A673 (cell line): Measurements from ENCODE around the gene ZNF367.

Experiments
- CTCF ChIP-seq: fragments of 300-800, 200-600 bp; sonication (generic); conservative IDR thresholded peaks from 2 replicates; pipeline ENCODE4 v1.5.1; 2017; ENCODE audit warnings: low read depth, mild to moderate bottlenecking, antibody characterized with exemption, low read length, moderate library complexity, mixed read lengths
- EZH2 ChIP-seq: fragments of 200-600 bp; sonication (generic); IDR thresholded peaks from 2 replicates; pipeline ENCODE4 v1.6.1; 2017; ENCODE audit warnings: borderline replicate concordance, low read depth, mild to moderate bottlenecking, mixed read lengths, antibody characterized with exemption, low read length; ENCODE audit not compliant: poor library complexity, severe bottlenecking

- TF ChIP-seq CTCF (no peak), EZH2 (no peak)
Observed at GRCh38 chr9:96381125-96381524, 37.0 kb downstream of the ZNF367 start.
